Measurements from ENCODE around the gene TBX21.

GRCh38 chr17:47730681-47731080, 2.4 kb upstream of the TBX21 start:
- TF ChIP-seq, protein P1, sequence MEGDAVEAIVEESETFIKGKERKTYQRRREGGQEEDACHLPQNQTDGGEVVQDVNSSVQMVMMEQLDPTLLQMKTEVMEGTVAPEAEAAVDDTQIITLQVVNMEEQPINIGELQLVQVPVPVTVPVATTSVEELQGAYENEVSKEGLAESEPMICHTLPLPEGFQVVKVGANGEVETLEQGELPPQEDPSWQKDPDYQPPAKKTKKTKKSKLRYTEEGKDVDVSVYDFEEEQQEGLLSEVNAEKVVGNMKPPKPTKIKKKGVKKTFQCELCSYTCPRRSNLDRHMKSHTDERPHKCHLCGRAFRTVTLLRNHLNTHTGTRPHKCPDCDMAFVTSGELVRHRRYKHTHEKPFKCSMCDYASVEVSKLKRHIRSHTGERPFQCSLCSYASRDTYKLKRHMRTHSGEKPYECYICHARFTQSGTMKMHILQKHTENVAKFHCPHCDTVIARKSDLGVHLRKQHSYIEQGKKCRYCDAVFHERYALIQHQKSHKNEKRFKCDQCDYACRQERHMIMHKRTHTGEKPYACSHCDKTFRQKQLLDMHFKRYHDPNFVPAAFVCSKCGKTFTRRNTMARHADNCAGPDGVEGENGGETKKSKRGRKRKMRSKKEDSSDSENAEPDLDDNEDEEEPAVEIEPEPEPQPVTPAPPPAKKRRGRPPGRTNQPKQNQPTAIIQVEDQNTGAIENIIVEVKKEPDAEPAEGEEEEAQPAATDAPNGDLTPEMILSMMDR (conservative IDR thresholded peaks at IDR 0.05; ENCODE audit: low read depth in 2 of 2): no peak
- TF ChIP-seq, protein P2, sequence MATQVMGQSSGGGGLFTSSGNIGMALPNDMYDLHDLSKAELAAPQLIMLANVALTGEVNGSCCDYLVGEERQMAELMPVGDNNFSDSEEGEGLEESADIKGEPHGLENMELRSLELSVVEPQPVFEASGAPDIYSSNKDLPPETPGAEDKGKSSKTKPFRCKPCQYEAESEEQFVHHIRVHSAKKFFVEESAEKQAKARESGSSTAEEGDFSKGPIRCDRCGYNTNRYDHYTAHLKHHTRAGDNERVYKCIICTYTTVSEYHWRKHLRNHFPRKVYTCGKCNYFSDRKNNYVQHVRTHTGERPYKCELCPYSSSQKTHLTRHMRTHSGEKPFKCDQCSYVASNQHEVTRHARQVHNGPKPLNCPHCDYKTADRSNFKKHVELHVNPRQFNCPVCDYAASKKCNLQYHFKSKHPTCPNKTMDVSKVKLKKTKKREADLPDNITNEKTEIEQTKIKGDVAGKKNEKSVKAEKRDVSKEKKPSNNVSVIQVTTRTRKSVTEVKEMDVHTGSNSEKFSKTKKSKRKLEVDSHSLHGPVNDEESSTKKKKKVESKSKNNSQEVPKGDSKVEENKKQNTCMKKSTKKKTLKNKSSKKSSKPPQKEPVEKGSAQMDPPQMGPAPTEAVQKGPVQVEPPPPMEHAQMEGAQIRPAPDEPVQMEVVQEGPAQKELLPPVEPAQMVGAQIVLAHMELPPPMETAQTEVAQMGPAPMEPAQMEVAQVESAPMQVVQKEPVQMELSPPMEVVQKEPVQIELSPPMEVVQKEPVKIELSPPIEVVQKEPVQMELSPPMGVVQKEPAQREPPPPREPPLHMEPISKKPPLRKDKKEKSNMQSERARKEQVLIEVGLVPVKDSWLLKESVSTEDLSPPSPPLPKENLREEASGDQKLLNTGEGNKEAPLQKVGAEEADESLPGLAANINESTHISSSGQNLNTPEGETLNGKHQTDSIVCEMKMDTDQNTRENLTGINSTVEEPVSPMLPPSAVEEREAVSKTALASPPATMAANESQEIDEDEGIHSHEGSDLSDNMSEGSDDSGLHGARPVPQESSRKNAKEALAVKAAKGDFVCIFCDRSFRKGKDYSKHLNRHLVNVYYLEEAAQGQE (IDR thresholded peaks at IDR 0.05; ENCODE audit: unreplicated experiment): no peak
- TF ChIP-seq POLR2AphosphoS5 (IDR thresholded peaks at IDR 0.05; ENCODE audit: low read depth) (no peak), NANOG (IDR thresholded peaks at IDR 0.05; ENCODE audit: borderline replicate concordance) (no peak), EZH2 (IDR thresholded peaks at IDR 0.05; ENCODE audit: low read depth, unreplicated experiment) (no peak), CREB1 (CRISPR knock-in tag; IDR thresholded peaks at IDR 0.05; ENCODE audit: low read depth) (no peak), EZH2phosphoT487 (IDR thresholded peaks at IDR 0.05; ENCODE audit: unreplicated experiment) (no peak), ZNF331 (CRISPR knock-in tag; IDR thresholded peaks at IDR 0.05; ENCODE audit: low read depth) (no peak), JUNB (IDR thresholded peaks at IDR 0.05; ENCODE audit: unreplicated experiment) (no peak), ZNF462 (CRISPR knock-in tag; IDR thresholded peaks at IDR 0.05) (no peak), ZNF114 (CRISPR knock-in tag; IDR thresholded peaks at IDR 0.05) (no peak)
- TF ChIP-seq, protein P3, sequence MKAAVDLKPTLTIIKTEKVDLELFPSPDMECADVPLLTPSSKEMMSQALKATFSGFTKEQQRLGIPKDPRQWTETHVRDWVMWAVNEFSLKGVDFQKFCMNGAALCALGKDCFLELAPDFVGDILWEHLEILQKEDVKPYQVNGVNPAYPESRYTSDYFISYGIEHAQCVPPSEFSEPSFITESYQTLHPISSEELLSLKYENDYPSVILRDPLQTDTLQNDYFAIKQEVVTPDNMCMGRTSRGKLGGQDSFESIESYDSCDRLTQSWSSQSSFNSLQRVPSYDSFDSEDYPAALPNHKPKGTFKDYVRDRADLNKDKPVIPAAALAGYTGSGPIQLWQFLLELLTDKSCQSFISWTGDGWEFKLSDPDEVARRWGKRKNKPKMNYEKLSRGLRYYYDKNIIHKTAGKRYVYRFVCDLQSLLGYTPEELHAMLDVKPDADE (IDR thresholded peaks at IDR 0.05): no peak
